Measurements from ENCODE around the gene PPT1.

Gene PPT1

DNA sequence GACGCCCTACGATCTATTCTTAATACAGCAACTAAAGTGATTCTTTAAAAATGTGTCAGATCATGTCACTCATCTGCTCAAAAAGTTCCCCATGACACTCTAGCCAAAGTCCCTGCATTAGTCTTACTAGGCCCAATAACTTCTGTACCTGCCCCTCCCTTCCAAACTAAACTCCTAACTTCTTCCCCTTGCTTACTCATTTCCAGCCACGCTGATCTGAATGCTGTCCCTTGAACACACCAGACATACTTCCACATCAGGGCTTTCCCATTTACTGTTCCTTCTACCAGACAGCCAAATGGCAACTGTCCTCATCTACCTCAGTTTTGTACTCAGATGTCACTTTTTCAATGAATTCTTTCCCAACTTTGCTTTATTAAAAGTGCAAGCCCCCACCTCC, 1.2 kb downstream of the PPT1 start (continued):
- TF ChIP-seq, protein P1, sequence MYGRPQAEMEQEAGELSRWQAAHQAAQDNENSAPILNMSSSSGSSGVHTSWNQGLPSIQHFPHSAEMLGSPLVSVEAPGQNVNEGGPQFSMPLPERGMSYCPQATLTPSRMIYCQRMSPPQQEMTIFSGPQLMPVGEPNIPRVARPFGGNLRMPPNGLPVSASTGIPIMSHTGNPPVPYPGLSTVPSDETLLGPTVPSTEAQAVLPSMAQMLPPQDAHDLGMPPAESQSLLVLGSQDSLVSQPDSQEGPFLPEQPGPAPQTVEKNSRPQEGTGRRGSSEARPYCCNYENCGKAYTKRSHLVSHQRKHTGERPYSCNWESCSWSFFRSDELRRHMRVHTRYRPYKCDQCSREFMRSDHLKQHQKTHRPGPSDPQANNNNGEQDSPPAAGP (tag by site-specific recombination; IDR thresholded peaks at IDR 0.05): no peak

DNA sequence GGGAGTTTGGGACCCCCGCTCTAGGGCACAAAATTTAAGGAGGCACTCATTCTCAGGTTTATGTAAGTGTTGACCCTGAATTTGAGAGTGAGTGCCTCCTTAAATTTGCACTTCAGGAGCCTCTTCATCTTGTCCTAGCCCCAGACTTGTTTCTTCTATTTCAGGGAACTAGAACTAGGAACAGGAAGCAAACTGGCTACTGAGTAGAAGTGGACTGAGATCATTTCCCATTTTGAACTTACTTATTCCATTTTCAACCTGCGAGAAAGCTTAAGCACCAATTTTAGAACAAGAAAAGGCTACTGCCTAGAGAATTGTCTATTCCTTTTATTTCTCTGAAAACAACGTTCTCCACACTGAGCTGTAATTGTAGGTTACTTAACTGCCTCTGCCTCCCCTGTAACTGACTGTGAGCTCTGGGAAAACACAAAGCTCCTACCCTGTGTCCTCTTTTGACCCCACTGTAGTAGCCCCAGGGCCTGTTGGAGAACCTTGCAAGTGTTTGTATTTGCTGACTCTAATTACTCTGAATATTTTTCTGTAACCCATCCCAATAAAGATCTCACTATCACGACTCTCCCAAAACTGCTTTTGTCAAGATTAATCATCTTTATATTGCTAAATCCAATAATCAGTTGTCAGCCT, 2.5 kb downstream of the PPT1 start:
- ChIA-PET POLR2A (no interaction called here), CTCF (interaction anchor here (0.6 to 1.0 kb wide), 2 partner anchors 16 to 211 kb away, joined by 3 read pairs; no protein-coding TSS in a partner anchor)
- Histone ChIP-seq H3K9me3 (ENCODE audit: control insufficient read depth, insufficient read depth, low read depth, low read length) (no peaks in the 10 kb centered on the region), H3K4me3 (ENCODE audit: low read depth, low read length) (no peak overlapping the region), H3K36me3 (ENCODE audit: control insufficient read depth in 2 of 2, insufficient read depth in 1 of 2, low read length in 2 of 2) (peaks cover 7 to 37% of the 10 kb centered on the region in 2 experiments), H3K27ac (ENCODE audit: extremely low read depth, low read depth, low read length) (no peak overlapping the region), H3K4me1 (ENCODE audit: control insufficient read depth, insufficient read depth, low read length) (no peaks in the 10 kb centered on the region; the same call in 1 of the 2 replicates)
- TF ChIP-seq ZBTB26 (tag by site-specific recombination; optimal IDR thresholded peaks at IDR 0.05) (no peak), ZNF426 (tag by site-specific recombination; IDR thresholded peaks at IDR 0.05) (no peak), ELK4 (IDR thresholded peaks at IDR 0.05; ENCODE audit: borderline replicate concordance, low read depth, low read length) (no peak), ZNF133 (tag by site-specific recombination; IDR thresholded peaks at IDR 0.05) (no peak), GLI4 (tag by site-specific recombination; IDR thresholded peaks at IDR 0.05) (no peak), ZNF416 (tag by site-specific recombination; IDR thresholded peaks at IDR 0.05) (no peak), ZNF184 (tag by site-specific recombination; IDR thresholded peaks at IDR 0.05) (no peak)
- TF ChIP-seq, protein P2, sequence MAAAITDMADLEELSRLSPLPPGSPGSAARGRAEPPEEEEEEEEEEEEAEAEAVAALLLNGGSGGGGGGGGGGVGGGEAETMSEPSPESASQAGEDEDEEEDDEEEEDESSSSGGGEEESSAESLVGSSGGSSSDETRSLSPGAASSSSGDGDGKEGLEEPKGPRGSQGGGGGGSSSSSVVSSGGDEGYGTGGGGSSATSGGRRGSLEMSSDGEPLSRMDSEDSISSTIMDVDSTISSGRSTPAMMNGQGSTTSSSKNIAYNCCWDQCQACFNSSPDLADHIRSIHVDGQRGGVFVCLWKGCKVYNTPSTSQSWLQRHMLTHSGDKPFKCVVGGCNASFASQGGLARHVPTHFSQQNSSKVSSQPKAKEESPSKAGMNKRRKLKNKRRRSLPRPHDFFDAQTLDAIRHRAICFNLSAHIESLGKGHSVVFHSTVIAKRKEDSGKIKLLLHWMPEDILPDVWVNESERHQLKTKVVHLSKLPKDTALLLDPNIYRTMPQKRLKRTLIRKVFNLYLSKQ (tag by site-specific recombination; IDR thresholded peaks at IDR 0.05; ENCODE audit: borderline replicate concordance): no peak

DNA sequence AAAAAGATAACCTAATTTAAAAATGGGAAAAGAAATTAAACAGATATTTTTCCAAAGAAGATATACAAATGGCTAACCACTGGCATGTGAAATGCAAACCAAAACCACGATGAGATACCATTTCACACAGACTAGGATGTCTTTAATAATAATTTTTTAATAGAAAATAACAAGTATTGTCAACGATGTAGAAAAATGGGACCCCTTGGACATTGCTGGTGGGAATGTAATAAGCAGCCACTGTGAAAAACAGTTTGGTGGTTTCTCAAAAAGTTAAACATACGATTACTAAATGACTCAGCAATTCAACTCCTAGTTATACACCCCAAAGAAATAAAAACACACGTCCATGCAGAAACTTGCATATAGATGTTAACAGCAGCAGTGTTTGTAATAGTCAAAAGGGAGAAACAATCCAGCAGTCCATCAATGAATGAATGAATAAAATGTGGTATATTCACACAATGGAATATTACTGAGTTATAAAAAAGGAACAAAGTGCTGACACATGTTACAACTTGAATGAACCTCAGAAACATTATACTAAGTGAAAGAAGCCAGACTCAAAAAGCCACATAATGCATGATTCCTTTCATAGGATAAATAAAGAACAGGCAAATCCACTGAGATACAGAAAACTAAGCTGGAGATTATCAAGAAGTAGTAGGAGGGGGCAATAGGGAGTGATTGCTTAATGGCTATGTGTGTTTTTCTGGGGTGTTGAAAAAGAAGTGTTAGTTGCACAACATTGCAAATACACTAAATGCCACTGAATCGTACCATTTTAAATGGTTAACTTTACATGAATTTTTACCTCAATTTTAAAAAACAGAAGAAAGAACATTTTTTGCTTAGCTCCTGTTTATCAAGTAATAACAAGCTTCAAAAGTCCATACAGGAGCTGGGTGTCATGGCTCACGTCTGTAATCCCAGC, 4.1 kb downstream of the PPT1 start:
- H3K36me3 ChIP-seq (ENCODE audit: control insufficient read depth in 2 of 2, insufficient read depth in 1 of 2, low read length in 2 of 2): peaks cover 23 to 53% of the 10 kb centered on the region in 2 experiments
- POLR2A ChIA-PET: no interaction called here

More for the DNA sequence above, 4.1 kb downstream of the PPT1 start:
- H3K4me3 ChIP-seq (ENCODE audit: low read depth, low read length): no peak overlapping the region
- H3K27ac ChIP-seq (ENCODE audit: extremely low read depth, low read depth, low read length): no peak overlapping the region
- no peaks in the 10 kb centered on the region for H3K9me3 ChIP-seq (ENCODE audit: control insufficient read depth, insufficient read depth, low read depth, low read length)
- TF ChIP-seq ZNF558 (tag by site-specific recombination; IDR thresholded peaks at IDR 0.05) (no peak), IKZF3 (tag by site-specific recombination; IDR thresholded peaks at IDR 0.05) (no peak), WT1 (tag by site-specific recombination; IDR thresholded peaks at IDR 0.05) (no peak), ZNF146 (tag by site-specific recombination; IDR thresholded peaks at IDR 0.05) (peak; percentile 66), ZNF174 (tag by site-specific recombination; IDR thresholded peaks at IDR 0.05) (no peak), ZNF548 (tag by site-specific recombination; IDR thresholded peaks at IDR 0.05) (no peak), ZNF184 (tag by site-specific recombination; IDR thresholded peaks at IDR 0.05) (no peak)
- TF ChIP-seq, protein P3, sequence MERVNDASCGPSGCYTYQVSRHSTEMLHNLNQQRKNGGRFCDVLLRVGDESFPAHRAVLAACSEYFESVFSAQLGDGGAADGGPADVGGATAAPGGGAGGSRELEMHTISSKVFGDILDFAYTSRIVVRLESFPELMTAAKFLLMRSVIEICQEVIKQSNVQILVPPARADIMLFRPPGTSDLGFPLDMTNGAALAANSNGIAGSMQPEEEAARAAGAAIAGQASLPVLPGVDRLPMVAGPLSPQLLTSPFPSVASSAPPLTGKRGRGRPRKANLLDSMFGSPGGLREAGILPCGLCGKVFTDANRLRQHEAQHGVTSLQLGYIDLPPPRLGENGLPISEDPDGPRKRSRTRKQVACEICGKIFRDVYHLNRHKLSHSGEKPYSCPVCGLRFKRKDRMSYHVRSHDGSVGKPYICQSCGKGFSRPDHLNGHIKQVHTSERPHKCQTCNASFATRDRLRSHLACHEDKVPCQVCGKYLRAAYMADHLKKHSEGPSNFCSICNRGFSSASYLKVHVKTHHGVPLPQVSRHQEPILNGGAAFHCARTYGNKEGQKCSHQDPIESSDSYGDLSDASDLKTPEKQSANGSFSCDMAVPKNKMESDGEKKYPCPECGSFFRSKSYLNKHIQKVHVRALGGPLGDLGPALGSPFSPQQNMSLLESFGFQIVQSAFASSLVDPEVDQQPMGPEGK (tag by site-specific recombination; IDR thresholded peaks at IDR 0.05): no peak
- CTCF ChIA-PET: interaction anchor here (0.5 to 1.0 kb wide), 3 partner anchors 8 to 1506 kb away, joined by 3 to 4 read pairs (median 3); no protein-coding TSS in a partner anchor
- no peaks in the 10 kb centered on the region; the same call in 1 of the 2 replicates for H3K4me1 ChIP-seq (ENCODE audit: control insufficient read depth, insufficient read depth, low read length)
